HEK293 (cell line): ENCODE data around the gene LAG3.

ENCODE experiments used
- CTCF ChIA-PET: fragments of 350-600 bp; formaldehyde crosslinking; extraction: SDS; loops from one replicate; lab custom pipeline; 2021; ENCODE audit warnings: antibody characterized with exemption; lab: Yijun Ruan, JAX
- POLR2A ChIA-PET: fragments of 300-600 bp; formaldehyde crosslinking; extraction: SDS; loops from one replicate; lab custom pipeline; 2020; ENCODE audit warnings: antibody characterized with exemption, inconsistent platforms; lab: Yijun Ruan, JAX
- H3K27ac ChIP-seq: fragments of 200-500 bp; sonication (Bioruptor generic); 2 replicates; pipeline ENCODE4 v1.5.1; 2014; ENCODE audit warnings: low read depth, low read length, control low read depth, inconsistent platforms; ENCODE audit errors: extremely low read depth
- H3K36me3 ChIP-seq, 2 experiments: fragments of 200-500 bp in 1 of 2; sonication (Bioruptor generic) in 1 of 2; 1 replicate in 1 of 2; 2 replicates in 1 of 2; pipeline ENCODE4 v1.5.1; 2014 to 2017; ENCODE audit warnings: inconsistent platforms in 2 of 2, low read length in 2 of 2; ENCODE audit not compliant: control insufficient read depth in 2 of 2, insufficient read depth in 1 of 2
- H3K4me1 ChIP-seq: fragments of 200-500 bp; sonication (Bioruptor generic); 2 replicates; pipeline ENCODE4 v1.5.1; 2014; ENCODE audit warnings: mild to moderate bottlenecking, low read length, inconsistent platforms; ENCODE audit not compliant: control insufficient read depth, insufficient read depth
- H3K4me3 ChIP-seq: 2 replicates; pipeline ENCODE4 v1.5.1; 2011; ENCODE audit warnings: low read depth, mild to moderate bottlenecking, control low read depth, low read length, moderate library complexity
- H3K9me3 ChIP-seq: fragments of 200-500 bp; sonication (Bioruptor generic); 2 replicates; pipeline ENCODE4 v1.5.1; 2014; ENCODE audit warnings: low read depth, low read length, inconsistent platforms; ENCODE audit not compliant: control insufficient read depth, insufficient read depth
- HOXC10 ChIP-seq: sonication (generic); formaldehyde crosslinking; IDR thresholded peaks from 2 replicates; pipeline ENCODE4 v1.8.1; 2023; ENCODE audit warnings: mild to moderate bottlenecking, missing genetic modification reagents
- KLF16 ChIP-seq: fragments of 450-650 bp; formaldehyde crosslinking; IDR thresholded peaks from 2 replicates; pipeline ENCODE4 v1.5.1; 2017; ENCODE audit warnings: missing biosample characterization, missing genetic modification characterization
- OVOL3 ChIP-seq: fragments of 450-650 bp; formaldehyde crosslinking; IDR thresholded peaks from 2 replicates; pipeline ENCODE4 v1.5.1; 2016; ENCODE audit warnings: missing biosample characterization, missing genetic modification characterization
- SALL2 ChIP-seq: fragments of 450-650 bp; formaldehyde crosslinking; IDR thresholded peaks from 2 replicates; pipeline ENCODE4 v1.5.0; 2017; ENCODE audit warnings: missing biosample characterization, mild to moderate bottlenecking, missing genetic modification characterization, borderline replicate concordance
- SCRT1 ChIP-seq: fragments of 450-650 bp; formaldehyde crosslinking; IDR thresholded peaks from 2 replicates; pipeline ENCODE4 v1.5.1; 2016; ENCODE audit warnings: missing biosample characterization, missing genetic modification characterization, borderline replicate concordance
- ZFHX2 ChIP-seq: fragments of 450-650 bp; formaldehyde crosslinking; conservative IDR thresholded peaks from 2 replicates; pipeline ENCODE4 v1.5.1; 2016; ENCODE audit warnings: missing biosample characterization, missing genetic modification characterization
- ZNF146 ChIP-seq: fragments of 450-650 bp; formaldehyde crosslinking; IDR thresholded peaks from 2 replicates; pipeline ENCODE4 v1.5.1; 2016; ENCODE audit warnings: missing biosample characterization, missing genetic modification characterization
- ZNF157 ChIP-seq: fragments of 450-650 bp; formaldehyde crosslinking; IDR thresholded peaks from 2 replicates; pipeline ENCODE4 v1.5.1; 2016; ENCODE audit warnings: missing biosample characterization, missing genetic modification characterization
- ZNF174 ChIP-seq: fragments of 450-650 bp; formaldehyde crosslinking; IDR thresholded peaks from 2 replicates; pipeline ENCODE4 v1.5.0; 2017; ENCODE audit warnings: missing biosample characterization, mild to moderate bottlenecking, missing genetic modification characterization
- ZNF23 ChIP-seq: fragments of 450-650 bp; formaldehyde crosslinking; IDR thresholded peaks from 2 replicates; pipeline ENCODE4 v1.5.1; 2016; ENCODE audit warnings: missing biosample characterization, missing genetic modification characterization, borderline replicate concordance
- ZNF248 ChIP-seq: fragments of 450-650 bp; formaldehyde crosslinking; IDR thresholded peaks from 2 replicates; pipeline ENCODE4 v1.5.1; 2017; ENCODE audit warnings: missing biosample characterization, missing genetic modification characterization
- ZNF335 ChIP-seq: fragments of 450-650 bp; formaldehyde crosslinking; conservative IDR thresholded peaks from 2 replicates; pipeline ENCODE4 v1.5.1; 2016; ENCODE audit warnings: missing biosample characterization, missing genetic modification characterization
- ZNF362 ChIP-seq: fragments of 450-650 bp; formaldehyde crosslinking; IDR thresholded peaks from 2 replicates; pipeline ENCODE4 v1.5.1; 2016; ENCODE audit warnings: missing biosample characterization, missing genetic modification characterization
- ZNF433 ChIP-seq: fragments of 450-650 bp; formaldehyde crosslinking; IDR thresholded peaks from 2 replicates; pipeline ENCODE4 v1.5.1; 2016; ENCODE audit warnings: missing biosample characterization, missing genetic modification characterization, low read depth
- ZNF501 ChIP-seq: fragments of 450-650 bp; formaldehyde crosslinking; IDR thresholded peaks from 2 replicates; pipeline ENCODE4 v1.5.1; 2016; ENCODE audit warnings: missing biosample characterization, missing genetic modification characterization
- ZNF544 ChIP-seq: fragments of 450-650 bp; formaldehyde crosslinking; IDR thresholded peaks from 2 replicates; pipeline ENCODE4 v1.5.0; 2017; ENCODE audit warnings: missing biosample characterization, missing genetic modification characterization
- ZNF549 ChIP-seq: fragments of 450-650 bp; IDR thresholded peaks from 2 replicates; pipeline ENCODE4 v1.5.1; 2018; ENCODE audit warnings: missing biosample characterization, missing genetic modification characterization, mild to moderate bottlenecking, inconsistent platforms, moderate library complexity
- ZNF585B ChIP-seq: fragments of 450-650 bp; formaldehyde crosslinking; IDR thresholded peaks from 2 replicates; pipeline ENCODE4 v1.5.1; 2016; ENCODE audit warnings: missing biosample characterization, missing genetic modification characterization
- ZNF600 ChIP-seq: fragments of 450-650 bp; formaldehyde crosslinking; IDR thresholded peaks from 2 replicates; pipeline ENCODE4 v1.5.1; 2016; ENCODE audit warnings: missing biosample characterization, missing genetic modification characterization
- ZNF610 ChIP-seq: fragments of 450-650 bp; formaldehyde crosslinking; IDR thresholded peaks from 2 replicates; pipeline ENCODE4 v1.5.1; 2016; ENCODE audit warnings: missing biosample characterization, missing genetic modification characterization, borderline replicate concordance
- ZNF623 ChIP-seq: fragments of 450-650 bp; formaldehyde crosslinking; IDR thresholded peaks from 2 replicates; pipeline ENCODE4 v1.5.1; 2016; ENCODE audit warnings: missing biosample characterization, missing genetic modification characterization
- ZNF629 ChIP-seq: fragments of 450-650 bp; formaldehyde crosslinking; IDR thresholded peaks from 2 replicates; pipeline ENCODE4 v1.5.1; 2017; ENCODE audit warnings: missing biosample characterization, missing genetic modification characterization
- ZNF747 ChIP-seq: fragments of 450-650 bp; formaldehyde crosslinking; IDR thresholded peaks from 2 replicates; pipeline ENCODE4 v1.5.1; 2016; ENCODE audit warnings: missing biosample characterization, missing genetic modification characterization
- ZNF777 ChIP-seq: fragments of 450-650 bp; formaldehyde crosslinking; IDR thresholded peaks from 2 replicates; pipeline ENCODE4 v1.5.1; 2017; ENCODE audit warnings: missing biosample characterization, missing genetic modification characterization, borderline replicate concordance
- ZNF837 ChIP-seq: fragments of 450-650 bp; formaldehyde crosslinking; IDR thresholded peaks from 2 replicates; pipeline ENCODE4 v1.5.1; 2016; ENCODE audit warnings: missing biosample characterization, missing genetic modification characterization
- TF ChIP-seq, protein P1 (sequence below): fragments of 450-650 bp; formaldehyde crosslinking; IDR thresholded peaks from 2 replicates; pipeline ENCODE4 v1.5.1; 2016; ENCODE audit warnings: missing biosample characterization, missing genetic modification characterization, borderline replicate concordance
- TF ChIP-seq, protein P2 (sequence below): fragments of 450-650 bp; formaldehyde crosslinking; IDR thresholded peaks from 2 replicates; pipeline ENCODE4 v1.5.1; 2016; ENCODE audit warnings: missing biosample characterization, missing genetic modification characterization
- TF ChIP-seq, protein P3 (sequence below): fragments of 450-650 bp; formaldehyde crosslinking; IDR thresholded peaks from 2 replicates; pipeline ENCODE4 v1.5.1; 2016; ENCODE audit warnings: missing biosample characterization, missing genetic modification characterization

LAG3 gene

DNA sequence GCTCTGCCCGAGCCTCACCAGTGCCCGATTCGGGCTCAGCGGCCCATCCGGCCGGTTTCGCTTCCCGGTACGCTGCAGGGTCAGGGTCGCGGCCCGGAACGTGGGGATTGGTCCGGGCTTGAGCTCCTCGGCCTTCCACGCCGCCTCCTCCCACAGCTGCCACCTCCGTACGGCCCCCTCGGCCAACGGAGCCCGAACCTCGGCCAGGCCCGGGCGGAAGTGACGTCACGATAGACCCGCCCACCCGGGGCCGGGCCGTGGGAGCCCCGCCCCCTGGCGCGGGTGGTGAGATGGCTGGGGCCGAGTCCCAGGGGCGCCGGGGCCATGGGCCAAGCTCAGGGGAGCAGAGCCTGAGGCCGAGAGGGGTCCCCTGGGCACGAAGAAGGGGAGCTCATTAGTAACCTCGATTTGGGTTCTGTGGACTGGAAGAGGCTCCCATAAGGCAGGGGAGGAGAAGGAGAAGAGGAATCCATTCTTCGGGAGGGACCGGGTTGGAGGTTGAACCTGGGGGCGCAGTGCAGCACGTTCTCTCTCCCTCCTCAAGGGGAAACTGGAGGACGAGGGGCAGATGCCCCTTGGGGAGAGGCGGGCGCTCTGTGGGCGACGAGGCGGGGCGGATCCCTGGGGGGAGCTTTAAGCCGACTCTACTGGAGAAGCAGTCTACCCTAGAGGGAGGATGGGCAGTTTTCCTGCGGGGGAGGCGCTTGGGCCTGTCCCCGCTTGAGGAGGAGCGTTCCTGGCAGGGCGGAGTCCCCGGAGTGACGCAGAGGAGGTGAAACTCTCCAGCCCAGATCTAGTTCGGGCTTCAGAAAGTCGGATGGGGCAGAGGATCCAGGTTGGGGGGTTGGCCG, 19.2 kb upstream of the LAG3 start, which contains the start of gene MLF2:
Gene MLF2 (minus strand): TSS at position 221 of the 851 bp plus-strand sequence. CDS start 807 bp downstream, outside the sequence.
- 0 out of 2 replicates have a peak, but pooled peaks cover 2% of the 10 kb centered on the region for H3K4me1 ChIP-seq
- H3K27ac ChIP-seq: peak within 1 kb of the TSS; percentile 93
- peak within 1 kb of the TSS; percentile 99 for H3K4me3 ChIP-seq
- no peaks in the 10 kb centered on the region for H3K9me3 ChIP-seq
- ChIA-PET CTCF (interaction anchor here (0.6 to 5.6 kb wide), 45 partner anchors 9 to 253 kb away, joined by 3 to 140 read pairs (median 4); partner anchors contain the start of genes CDCA3, COPS7A, GPR162 and PTMS), POLR2A (interaction anchor here (0.6 to 4.2 kb wide), 31 partner anchors 9 to 282 kb away, joined by 3 to 79 read pairs (median 7); partner anchors contain the start of genes C12orf57, CD4, CDCA3 and COPS7A)
- H3K36me3 ChIP-seq: peaks cover 23 to 40% of the 10 kb centered on the region in 2 experiments
- TF ChIP-seq KLF16 (tag by site-specific recombination) (peak; percentile 67), OVOL3 (tag by site-specific recombination) (0 out of 2 replicates have a peak, but pooled peaks have one; percentile 43), ZNF549 (tag by site-specific recombination) (no peak), ZNF433 (tag by site-specific recombination) (no peak), ZNF600 (tag by site-specific recombination) (peak; percentile 58), ZNF23 (tag by site-specific recombination) (no peak), ZNF544 (no peak), ZNF777 (tag by site-specific recombination) (no peak), ZNF837 (tag by site-specific recombination) (no peak), ZNF585B (tag by site-specific recombination) (no peak), ZNF248 (no peak), ZFHX2 (peak; percentile 91), ZNF174 (tag by site-specific recombination) (no peak), HOXC10 (CRISPR knock-in tag) (no peak), ZNF335 (peak; percentile 93), ZNF146 (no peak), ZNF629 (tag by site-specific recombination) (peak; percentile 87), SCRT1 (tag by site-specific recombination) (no peak), ZNF157 (tag by site-specific recombination) (no peak), ZNF501 (peak; percentile 91), ZNF747 (tag by site-specific recombination) (no peak), ZNF623 (tag by site-specific recombination) (no peak), ZNF362 (no peak), SALL2 (tag by site-specific recombination) (no peak), ZNF610 (tag by site-specific recombination) (peak; percentile 74; the same call in 1 of the 2 replicates)
- TF ChIP-seq, protein P1, sequence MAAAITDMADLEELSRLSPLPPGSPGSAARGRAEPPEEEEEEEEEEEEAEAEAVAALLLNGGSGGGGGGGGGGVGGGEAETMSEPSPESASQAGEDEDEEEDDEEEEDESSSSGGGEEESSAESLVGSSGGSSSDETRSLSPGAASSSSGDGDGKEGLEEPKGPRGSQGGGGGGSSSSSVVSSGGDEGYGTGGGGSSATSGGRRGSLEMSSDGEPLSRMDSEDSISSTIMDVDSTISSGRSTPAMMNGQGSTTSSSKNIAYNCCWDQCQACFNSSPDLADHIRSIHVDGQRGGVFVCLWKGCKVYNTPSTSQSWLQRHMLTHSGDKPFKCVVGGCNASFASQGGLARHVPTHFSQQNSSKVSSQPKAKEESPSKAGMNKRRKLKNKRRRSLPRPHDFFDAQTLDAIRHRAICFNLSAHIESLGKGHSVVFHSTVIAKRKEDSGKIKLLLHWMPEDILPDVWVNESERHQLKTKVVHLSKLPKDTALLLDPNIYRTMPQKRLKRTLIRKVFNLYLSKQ (tag by site-specific recombination): no peak
- TF ChIP-seq, protein P2, sequence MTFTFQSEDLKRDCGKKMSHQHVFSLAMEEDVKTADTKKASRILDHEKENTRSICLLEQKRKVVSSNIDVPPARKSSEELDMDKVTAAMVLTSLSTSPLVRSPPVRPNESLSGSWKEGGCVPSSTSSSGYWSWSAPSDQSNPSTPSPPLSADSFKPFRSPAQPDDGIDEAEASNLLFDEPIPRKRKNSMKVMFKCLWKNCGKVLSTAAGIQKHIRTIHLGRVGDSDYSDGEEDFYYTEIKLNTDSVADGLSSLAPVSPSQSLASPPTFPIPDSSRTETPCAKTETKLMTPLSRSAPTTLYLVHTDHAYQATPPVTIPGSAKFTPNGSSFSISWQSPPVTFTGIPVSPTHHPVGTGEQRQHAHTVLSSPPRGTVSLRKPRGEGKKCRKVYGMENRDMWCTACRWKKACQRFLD: no peak; the same call in 1 of the 2 replicates
- TF ChIP-seq, protein P3, sequence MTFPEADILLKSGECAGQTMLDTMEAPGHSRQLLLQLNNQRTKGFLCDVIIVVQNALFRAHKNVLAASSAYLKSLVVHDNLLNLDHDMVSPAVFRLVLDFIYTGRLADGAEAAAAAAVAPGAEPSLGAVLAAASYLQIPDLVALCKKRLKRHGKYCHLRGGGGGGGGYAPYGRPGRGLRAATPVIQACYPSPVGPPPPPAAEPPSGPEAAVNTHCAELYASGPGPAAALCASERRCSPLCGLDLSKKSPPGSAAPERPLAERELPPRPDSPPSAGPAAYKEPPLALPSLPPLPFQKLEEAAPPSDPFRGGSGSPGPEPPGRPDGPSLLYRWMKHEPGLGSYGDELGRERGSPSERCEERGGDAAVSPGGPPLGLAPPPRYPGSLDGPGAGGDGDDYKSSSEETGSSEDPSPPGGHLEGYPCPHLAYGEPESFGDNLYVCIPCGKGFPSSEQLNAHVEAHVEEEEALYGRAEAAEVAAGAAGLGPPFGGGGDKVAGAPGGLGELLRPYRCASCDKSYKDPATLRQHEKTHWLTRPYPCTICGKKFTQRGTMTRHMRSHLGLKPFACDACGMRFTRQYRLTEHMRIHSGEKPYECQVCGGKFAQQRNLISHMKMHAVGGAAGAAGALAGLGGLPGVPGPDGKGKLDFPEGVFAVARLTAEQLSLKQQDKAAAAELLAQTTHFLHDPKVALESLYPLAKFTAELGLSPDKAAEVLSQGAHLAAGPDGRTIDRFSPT (tag by site-specific recombination): peak; percentile 92
